ENCODE results near the gene AGA. TPM values are rescaled to one million over a fixed set of nuclear protein-coding genes. Genes with fewer than 3 reads are reported as not detected.

Gene AGA
- total and polyA plus RNA-seq, 12 donors: 4.1 to 12.7 (median 7.9) TPM

DNA sequence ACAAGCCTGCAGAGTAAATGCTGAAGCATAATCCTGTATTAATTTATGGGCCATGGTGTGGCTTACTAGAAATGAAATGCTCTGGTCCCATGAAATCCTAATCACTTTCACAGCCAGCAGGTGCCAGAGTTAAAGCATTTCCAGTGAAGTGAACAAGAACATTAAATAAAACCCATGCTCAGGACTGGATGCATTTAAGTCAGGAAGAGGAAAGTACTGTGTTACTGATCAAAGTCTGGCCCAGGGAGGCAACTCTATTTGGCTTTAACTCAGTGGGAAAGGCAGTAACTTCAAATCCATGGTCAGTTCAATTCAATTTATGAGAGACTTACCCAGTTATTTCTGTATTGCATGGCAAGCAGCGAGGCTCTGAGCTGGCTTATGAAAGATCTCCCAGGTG is 29.2 kb downstream of the AGA start:
- Histone ChIP-seq H3K27me3 (no peaks in the 10 kb centered on the region), H3K27ac (no peak overlapping the region), H3K4me3 (no peak overlapping the region), H3K4me1 (no peaks in the 10 kb centered on the region), H3K9me3 (peaks cover 0 to 5% (median 0%) of the 10 kb centered on the region in 11 donors), H3K36me3 (no peaks in the 10 kb centered on the region)
- DNase-seq (no peak), ATAC-seq (no peak)
- intact Hi-C loops (cut with DNase I): no loop called here
- TF ChIP-seq, protein P1, sequence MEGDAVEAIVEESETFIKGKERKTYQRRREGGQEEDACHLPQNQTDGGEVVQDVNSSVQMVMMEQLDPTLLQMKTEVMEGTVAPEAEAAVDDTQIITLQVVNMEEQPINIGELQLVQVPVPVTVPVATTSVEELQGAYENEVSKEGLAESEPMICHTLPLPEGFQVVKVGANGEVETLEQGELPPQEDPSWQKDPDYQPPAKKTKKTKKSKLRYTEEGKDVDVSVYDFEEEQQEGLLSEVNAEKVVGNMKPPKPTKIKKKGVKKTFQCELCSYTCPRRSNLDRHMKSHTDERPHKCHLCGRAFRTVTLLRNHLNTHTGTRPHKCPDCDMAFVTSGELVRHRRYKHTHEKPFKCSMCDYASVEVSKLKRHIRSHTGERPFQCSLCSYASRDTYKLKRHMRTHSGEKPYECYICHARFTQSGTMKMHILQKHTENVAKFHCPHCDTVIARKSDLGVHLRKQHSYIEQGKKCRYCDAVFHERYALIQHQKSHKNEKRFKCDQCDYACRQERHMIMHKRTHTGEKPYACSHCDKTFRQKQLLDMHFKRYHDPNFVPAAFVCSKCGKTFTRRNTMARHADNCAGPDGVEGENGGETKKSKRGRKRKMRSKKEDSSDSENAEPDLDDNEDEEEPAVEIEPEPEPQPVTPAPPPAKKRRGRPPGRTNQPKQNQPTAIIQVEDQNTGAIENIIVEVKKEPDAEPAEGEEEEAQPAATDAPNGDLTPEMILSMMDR (IDR thresholded peaks at IDR 0.05): no peak
- WGBS, 2 donors: 41 to 70% methylated on average over 1 of the region's 1 CpG

DNA sequence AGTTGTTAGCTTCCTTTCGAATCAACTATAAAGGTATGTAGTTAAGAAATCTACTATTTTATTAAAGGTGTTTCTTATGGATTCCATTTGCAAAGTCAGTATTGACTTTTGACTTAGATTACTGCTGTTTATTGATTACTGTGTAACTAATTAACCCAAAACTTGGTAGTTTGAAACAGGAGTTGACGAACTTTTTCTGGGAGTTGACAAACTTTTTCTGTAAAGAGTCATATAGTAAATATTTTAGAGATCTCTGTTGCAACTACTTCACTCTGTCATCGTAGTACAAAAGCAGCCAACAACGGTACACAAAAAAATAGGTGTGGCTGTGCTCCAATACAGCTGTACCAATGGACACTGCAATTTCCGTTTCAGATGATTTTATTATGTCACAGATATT is 30.2 kb downstream of the AGA start:
- H3K4me1 ChIP-seq: no peaks in the 10 kb centered on the region
- H3K4me3 ChIP-seq: no peak overlapping the region
- intact Hi-C loops (cut with DNase I): no loop called here
- WGBS, 2 donors: 71 to 81% methylated on average over 5 of the region's 5 CpGs
- DNase-seq (no peak), ATAC-seq (no peak)
- peaks cover 0 to 5% (median 0%) of the 10 kb centered on the region in 11 donors for H3K9me3 ChIP-seq
- H3K36me3 ChIP-seq: no peaks in the 10 kb centered on the region
- no peak overlapping the region for H3K27ac ChIP-seq
- H3K27me3 ChIP-seq: no peaks in the 10 kb centered on the region
- TF ChIP-seq, protein P1 (IDR thresholded peaks at IDR 0.05): no peak

DNA sequence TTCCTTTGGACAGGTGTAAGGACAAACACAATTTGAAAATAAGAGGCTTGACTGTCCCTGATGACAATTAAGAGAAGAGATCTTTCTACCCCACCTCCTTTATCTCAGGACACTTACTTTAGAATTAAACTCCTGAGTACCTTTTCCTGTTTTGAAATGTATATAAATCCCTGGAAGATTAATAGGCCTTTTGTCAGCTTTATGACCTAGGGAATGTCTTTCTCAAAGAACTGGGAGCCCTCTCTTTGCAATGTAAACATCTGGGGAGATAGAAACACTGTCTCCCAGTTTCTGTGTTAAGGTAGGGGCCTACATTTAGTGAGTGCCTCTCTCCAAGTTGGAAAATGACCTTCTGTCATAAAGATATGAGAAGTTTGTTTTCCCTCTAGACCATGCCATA is 31.7 kb downstream of the AGA start:
- Histone ChIP-seq H3K9me3 (no peaks in the 10 kb centered on the region), H3K27ac (no peak overlapping the region), H3K27me3 (no peaks in the 10 kb centered on the region), H3K36me3 (no peaks in the 10 kb centered on the region), H3K4me1 (no peaks in the 10 kb centered on the region), H3K4me3 (no peak overlapping the region)
- no peak for ATAC-seq
- no peak for DNase-seq
- TF ChIP-seq, protein P1 (IDR thresholded peaks at IDR 0.05): no peak
- intact Hi-C loops (cut with DNase I): no loop called here

DNA sequence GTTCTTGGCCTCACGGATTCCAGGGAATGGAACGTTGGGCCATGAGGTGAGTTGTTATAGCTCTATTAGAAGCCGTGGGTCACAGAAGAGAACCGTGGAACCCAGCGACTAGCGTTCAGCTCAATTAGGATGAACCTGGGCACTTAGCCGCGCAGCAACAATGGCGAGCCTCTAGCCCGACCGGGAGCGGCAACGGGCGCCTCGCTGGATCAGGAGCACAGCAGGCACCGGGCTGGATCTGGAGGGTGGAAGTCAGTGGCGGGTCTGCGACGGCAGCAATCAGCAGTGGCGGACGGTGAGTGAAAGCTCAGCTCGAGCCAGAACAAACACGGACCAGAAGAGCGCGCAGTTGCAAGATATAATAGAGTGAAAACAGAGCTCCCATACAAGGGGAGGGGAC is 34.2 kb downstream of the AGA start:
- DNase-seq (no peak), ATAC-seq (no peak)
- H3K4me3 ChIP-seq: no peak overlapping the region
- no peak overlapping the region for H3K27ac ChIP-seq
- intact Hi-C loops (cut with DNase I): no loop called here
- TF ChIP-seq, protein P1 (IDR thresholded peaks at IDR 0.05): no peak
- no peaks in the 10 kb centered on the region for H3K4me1 ChIP-seq
- no peaks in the 10 kb centered on the region for H3K9me3 ChIP-seq
- WGBS, 2 donors: 96% methylated on average over 25 of the region's 25 CpGs
- H3K36me3 ChIP-seq: no peaks in the 10 kb centered on the region
- H3K27me3 ChIP-seq: no peaks in the 10 kb centered on the region

DNA sequence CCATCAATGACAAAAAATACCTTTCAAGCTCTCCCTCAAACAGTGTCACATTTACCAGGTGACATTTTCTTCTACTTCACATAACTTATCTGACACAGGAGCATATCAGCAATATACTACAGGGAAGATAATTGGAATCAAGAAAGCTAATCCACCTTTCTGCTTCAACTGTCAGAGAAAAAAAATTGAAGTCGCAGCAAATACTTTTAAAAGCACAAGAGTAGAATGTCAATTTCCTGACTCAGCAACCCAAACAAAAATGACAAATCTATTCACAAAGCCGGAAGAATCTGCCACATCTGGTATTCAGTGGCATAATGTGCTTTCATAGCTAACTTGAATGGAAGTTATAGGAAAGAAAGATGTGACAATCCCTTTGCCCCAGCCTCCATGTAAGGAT is 36.7 kb downstream of the AGA start:
- DNase-seq (no peak), ATAC-seq (no peak)
- peaks cover 0 to 10% (median 0%) of the 10 kb centered on the region in 9 donors for H3K4me1 ChIP-seq
- intact Hi-C loops (cut with DNase I): no loop called here
- no peaks in the 10 kb centered on the region for H3K36me3 ChIP-seq
- H3K27me3 ChIP-seq: peaks cover 0 to 5% (median 0%) of the 10 kb centered on the region in 7 donors
- no peak overlapping the region for H3K27ac ChIP-seq
- TF ChIP-seq, protein P1 (IDR thresholded peaks at IDR 0.05): no peak
- 74% methylated on average over 2 of the region's 2 CpGs for WGBS, 2 donors
- H3K4me3 ChIP-seq: no peak overlapping the region
- no peaks in the 10 kb centered on the region for H3K9me3 ChIP-seq

All from heart right ventricle (tissue), 16 donors.